Stimulated activated CD4-positive, alpha-beta T cell treated with anti-CD3 and anti-CD28 coated beads, Interleukin-1b, Interleukin-23, amount 100 ng/mL, for 48 hours (primary cell): ENCODE data around the gene LRRC61.
"Not testable (repeated sequence)": the region's sequence is repeated elsewhere in the genome, so short reads cannot be mapped to it uniquely, and the experiment has no call there.

ENCODE experiments used
- DNase-seq: peaks from one replicate; pipeline ENCODE4 v3.0.0-alpha.2; 2020

The LRRC61 gene

GRCh38 chr7:150385884-150386283, 62.7 kb downstream of the LRRC61 start:
- DNase-seq, result not testable (repeated sequence)
